Measurements from ENCODE around the gene ADGRG3. TPM values are rescaled to one million over a fixed set of nuclear protein-coding genes. Genes with fewer than 3 reads are reported as not detected.

Gene ADGRG3
- total and polyA plus RNA-seq, 2 donors (not counting 1 experiment from before 2014, with no cell fraction given), result not detected

- Histone ChIP-seq H3K27ac (ENCODE audit: low read length in 2 of 2) (no peak overlapping the region), H3K4me2 (replicated peaks; ENCODE audit: low read depth, low read length, poor library complexity, severe bottlenecking) (no peak overlapping the region), H4K20me1 (ENCODE audit: control insufficient read depth, insufficient read depth, low read length, poor library complexity, severe bottlenecking) (no peaks in the 10 kb centered on the region), H3K79me2 (ENCODE audit: control insufficient read depth, insufficient read depth, low read length) (no peaks in the 10 kb centered on the region), H3K4me1 (ENCODE audit: control insufficient read depth in 2 of 2, insufficient read depth in 2 of 2, low read length in 2 of 2) (peaks cover 15 to 19% of the 10 kb centered on the region in 2 donors), H3K4me3 (ENCODE audit: control extremely low read depth in 1 of 5, extremely low read depth in 1 of 5, insufficient read depth in 1 of 5, low read depth in 2 of 5, low read length in 4 of 5) (no peak overlapping the region), H3K9me3 (ENCODE audit: control extremely low read depth in 1 of 3, control insufficient read depth in 2 of 3, insufficient read depth in 1 of 3, low read length in 2 of 3) (peaks cover 0 to 4% (median 0%) of the 10 kb centered on the region in 3 donors), H2AFZ (ENCODE audit: insufficient read depth, low read depth, low read length, poor library complexity, severe bottlenecking) (no peak overlapping the region), H3K9ac (ENCODE audit: low read length) (no peak overlapping the region), H3K27me3 (replicated peaks in 1 of 4; ENCODE audit: control extremely low read depth in 1 of 4, control insufficient read depth in 3 of 4, insufficient read depth in 4 of 4, low read length in 3 of 4) (no peaks in the 10 kb centered on the region), H3K36me3 (replicated peaks in 1 of 2; ENCODE audit: control extremely low read depth in 1 of 2, control insufficient read depth in 1 of 2, extremely low read depth in 1 of 2, insufficient read depth in 2 of 2, low read length in 1 of 2) (no peaks in the 10 kb centered on the region)
- Mint-ChIP-seq H3K27me3 (no peaks in the 10 kb centered on the region), H3K4me3 (peak overlapping the region; percentile 71), H3K27ac (no peak overlapping the region), H3K4me1 (peaks cover 34% of the 10 kb centered on the region), H3K9me3 (ENCODE audit: insufficient read depth) (no peaks in the 10 kb centered on the region)
- intact Hi-C loops (cut with micrococcal nuclease), result no loop called here
- ATAC-seq (ENCODE audit: low read depth), result no peak
- CTCF ChIA-PET, result no interaction called here
- no peak for DNase-seq
- no CpG with 5 or more reads among the region's 2 CpGs for WGBS (ENCODE audit: insufficient coverage)
- TF ChIP-seq CTCF (IDR thresholded peaks at IDR 0.05) (no peak), EZH2 (IDR thresholded peaks at IDR 0.05; ENCODE audit: borderline replicate concordance, insufficient read depth, low read depth, low read length, poor library complexity, severe bottlenecking) (no peak)
- POLR2A ChIA-PET, result no interaction called here
Observed at GRCh38 chr16:57732714-57733113, 64.6 kb downstream of the ADGRG3 start.

- Histone ChIP-seq H3K9ac (ENCODE audit: low read length) (peak overlapping the region; percentile 97), H3K27me3 (replicated peaks in 1 of 4; ENCODE audit: control extremely low read depth in 1 of 4, control insufficient read depth in 3 of 4, insufficient read depth in 4 of 4, low read length in 3 of 4) (no peaks in the 10 kb centered on the region), H2AFZ (ENCODE audit: insufficient read depth, low read depth, low read length, poor library complexity, severe bottlenecking) (peak overlapping the region; percentile 97), H3K4me1 (ENCODE audit: control insufficient read depth in 2 of 2, insufficient read depth in 2 of 2, low read length in 2 of 2) (peaks cover 15 to 19% of the 10 kb centered on the region in 2 donors), H3K27ac (ENCODE audit: low read length in 2 of 2) (peak overlapping the region; percentile 37 to 78), H3K4me2 (replicated peaks; ENCODE audit: low read depth, low read length, poor library complexity, severe bottlenecking) (peak overlapping the region; percentile 97), H3K36me3 (replicated peaks in 1 of 2; ENCODE audit: control extremely low read depth in 1 of 2, control insufficient read depth in 1 of 2, extremely low read depth in 1 of 2, insufficient read depth in 2 of 2, low read length in 1 of 2) (no peaks in the 10 kb centered on the region), H3K4me3 (ENCODE audit: control extremely low read depth in 1 of 5, extremely low read depth in 1 of 5, insufficient read depth in 1 of 5, low read depth in 2 of 5, low read length in 4 of 5) (peak overlapping the region; percentile 65 to 98 (median 86)), H3K9me3 (ENCODE audit: control extremely low read depth in 1 of 3, control insufficient read depth in 2 of 3, insufficient read depth in 1 of 3, low read length in 2 of 3) (no peaks in the 10 kb centered on the region), H3K79me2 (ENCODE audit: control insufficient read depth, insufficient read depth, low read length) (no peaks in the 10 kb centered on the region), H4K20me1 (ENCODE audit: control insufficient read depth, insufficient read depth, low read length, poor library complexity, severe bottlenecking) (no peaks in the 10 kb centered on the region)
- TF ChIP-seq CTCF (IDR thresholded peaks at IDR 0.05) (no peak), EZH2 (IDR thresholded peaks at IDR 0.05; ENCODE audit: borderline replicate concordance, insufficient read depth, low read depth, low read length, poor library complexity, severe bottlenecking) (no peak)
- ChIA-PET CTCF (interaction anchor here (1.7 kb wide), 1 partner anchor 158 kb away, joined by 5 read pairs; no protein-coding TSS in a partner anchor), POLR2A (no interaction called here)
- H3K27ac Mint-ChIP-seq, result peak overlapping the region; percentile 89
- DNase-seq (no peak), ATAC-seq (ENCODE audit: low read depth) (no peak)
- 47% methylated on average over 18 of the region's 20 CpGs for WGBS (ENCODE audit: insufficient coverage)
- no peaks in the 10 kb centered on the region for H3K27me3 Mint-ChIP-seq
- peak overlapping the region; percentile 93 for H3K4me3 Mint-ChIP-seq
- H3K4me1 Mint-ChIP-seq, result peaks cover 34% of the 10 kb centered on the region
- intact Hi-C loops (cut with micrococcal nuclease), result loop anchor here (2.0 kb wide), 2 partner anchors 198 to 780 kb away; partner anchors contain the start of genes CCDC102A and SETD6
- H3K9me3 Mint-ChIP-seq (ENCODE audit: insufficient read depth), result no peaks in the 10 kb centered on the region
Observed at GRCh38 chr16:57734308-57734924, 66.3 kb downstream of the ADGRG3 start.
